GM23338 (cell line): ENCODE data around the gene CCDC174. TPM values are rescaled to one million over a fixed set of nuclear protein-coding genes. Genes with fewer than 3 reads are reported as not detected.

Source experiments
- ATAC-seq: fragments of 200-7000 bp; cut with Tn5 transposase; 3 replicates; pipeline ENCODE4 v1.9.1; 2020
- DNase-seq: peaks from one replicate; pipeline ENCODE4 v3.0.0-alpha.2; 2015; ENCODE audit warnings: low spot score
- H2AFZ ChIP-seq: fragments of 200-600 bp; sonication (generic); 2 replicates; pipeline ENCODE4 v1.8.0; 2016; ENCODE audit warnings: antibody characterized with exemption, mild to moderate bottlenecking, moderate library complexity
- H3F3A ChIP-seq: fragments of 200-600 bp; sonication (generic); replicated peaks from 2 replicates; pipeline ENCODE4 v1.8.0; 2017; ENCODE audit warnings: antibody characterized with exemption, mixed run types, low read depth
- H3K27ac ChIP-seq: fragments of 200-600 bp; sonication (generic); 2 replicates; pipeline ENCODE4 v1.6.1; 2016; ENCODE audit warnings: low read depth
- H3K27me3 ChIP-seq: fragments of 200-600 bp; sonication (generic); 2 replicates; pipeline ENCODE4 v1.8.0; 2016; ENCODE audit warnings: mild to moderate bottlenecking, mixed run types, moderate library complexity; ENCODE audit not compliant: insufficient read depth
- H3K36me3 ChIP-seq: fragments of 200-600 bp; sonication (generic); 2 replicates; pipeline ENCODE4 v1.8.0; 2016; ENCODE audit warnings: mild to moderate bottlenecking; ENCODE audit not compliant: insufficient read depth
- H3K4me1 ChIP-seq: fragments of 200-600 bp; sonication (generic); 2 replicates; pipeline ENCODE4 v1.8.0; 2016; ENCODE audit warnings: mild to moderate bottlenecking, moderate library complexity; ENCODE audit not compliant: insufficient read depth
- H3K4me2 ChIP-seq: fragments of 200-600 bp; sonication (generic); 2 replicates; pipeline ENCODE4 v1.7.1; 2017; ENCODE audit warnings: mixed run types
- H3K4me3 ChIP-seq: fragments of 200-600 bp; sonication (generic); 2 replicates; pipeline ENCODE4 v1.6.1; 2016; ENCODE audit warnings: mixed run types
- H3K79me2 ChIP-seq: fragments of 200-600 bp; sonication (generic); replicated peaks from 2 replicates; pipeline ENCODE4 v1.8.0; 2017; ENCODE audit warnings: mild to moderate bottlenecking; ENCODE audit not compliant: insufficient read depth
- H3K9me2 ChIP-seq: fragments of 200-600 bp; sonication (generic); 2 replicates; pipeline ENCODE4 v1.8.0; 2017; ENCODE audit not compliant: insufficient read depth
- H4K20me1 ChIP-seq: fragments of 200-600 bp; sonication (generic); replicated peaks from 2 replicates; pipeline ENCODE4 v1.8.0; 2017; ENCODE audit warnings: mild to moderate bottlenecking; ENCODE audit not compliant: insufficient read depth
- H3K27ac Mint-ChIP-seq: 2 replicates; pipeline ENCODE4 v1.8.0; 2020; ENCODE audit warnings: inconsistent platforms, mild to moderate bottlenecking, moderate library complexity, mixed read lengths
- H3K27me3 Mint-ChIP-seq: 3 replicates; pipeline ENCODE4 v1.8.0; 2022; ENCODE audit warnings: low read depth, mild to moderate bottlenecking, moderate library complexity, mixed read lengths, inconsistent platforms; ENCODE audit not compliant: insufficient read depth, poor library complexity
- H3K36me3 Mint-ChIP-seq: 3 replicates; pipeline ENCODE4 v1.8.0; 2021; ENCODE audit warnings: low read depth, mild to moderate bottlenecking, inconsistent platforms, moderate library complexity, mixed read lengths
- H3K4me1 Mint-ChIP-seq: 3 replicates; pipeline ENCODE4 v1.8.0; 2020; ENCODE audit warnings: mild to moderate bottlenecking, inconsistent platforms, mixed read lengths
- H3K4me3 Mint-ChIP-seq: 3 replicates; pipeline ENCODE4 v1.8.0; 2021; ENCODE audit warnings: moderate library complexity, mild to moderate bottlenecking, inconsistent platforms, mixed read lengths
- H3K9me3 Mint-ChIP-seq: 3 replicates; pipeline ENCODE4 v1.8.0; 2020; ENCODE audit warnings: moderate library complexity, mild to moderate bottlenecking, inconsistent platforms, mixed read lengths
- CREB1 ChIP-seq: fragments of 250-450 bp; sonication (Bioruptor Pico); IDR thresholded peaks from 2 replicates; pipeline ENCODE4 v1.5.0; 2020; ENCODE audit warnings: low read depth, mild to moderate bottlenecking, moderate library complexity
- CTCF ChIP-seq, 2 experiments: fragments of 200-600 bp in 1 of 2; sonication (generic) in 1 of 2; conservative IDR thresholded peaks; 2 replicates each; pipeline versions ENCODE4 v1.5.1 to v1.6.1; 2016 to 2017; ENCODE audit warnings: antibody characterized with exemption in 2 of 2, low read depth in 2 of 2, mild to moderate bottlenecking in 2 of 2, moderate library complexity in 1 of 2
- EZH2 ChIP-seq: fragments of 200-600 bp; sonication (generic); IDR thresholded peaks from one replicate; pipeline ENCODE4 v1.8.0; 2017; ENCODE audit warnings: antibody characterized with exemption, mild to moderate bottlenecking, low read depth; ENCODE audit not compliant: unreplicated experiment
- EZH2phosphoT487 ChIP-seq: fragments of 200-600 bp; sonication (generic); IDR thresholded peaks from one replicate; pipeline ENCODE4 v1.8.1; 2018; ENCODE audit warnings: antibody characterized with exemption; ENCODE audit not compliant: unreplicated experiment
- JUNB ChIP-seq: IDR thresholded peaks from one replicate; pipeline ENCODE4 v1.6.1; 2016; ENCODE audit warnings: antibody characterized with exemption; ENCODE audit not compliant: unreplicated experiment
- NANOG ChIP-seq: IDR thresholded peaks from 2 replicates; pipeline ENCODE4 v1.6.1; 2016; ENCODE audit warnings: antibody characterized with exemption, borderline replicate concordance
- POLR2AphosphoS5 ChIP-seq: IDR thresholded peaks from 2 replicates; pipeline ENCODE4 v1.6.1; 2016; ENCODE audit warnings: antibody characterized with exemption, low read depth
- STAT1 ChIP-seq: IDR thresholded peaks from one replicate; pipeline ENCODE4 v1.6.1; 2016; ENCODE audit warnings: antibody characterized with exemption; ENCODE audit not compliant: unreplicated experiment
- ZNF114 ChIP-seq: fragments of 250-450 bp; sonication (Bioruptor Pico); IDR thresholded peaks from 2 replicates; pipeline ENCODE4 v1.5.0; 2020; ENCODE audit warnings: mild to moderate bottlenecking, moderate library complexity
- ZNF331 ChIP-seq: fragments of 250-450 bp; sonication (Bioruptor Pico); IDR thresholded peaks from 2 replicates; pipeline ENCODE4 v1.5.0; 2020; ENCODE audit warnings: low read depth, mild to moderate bottlenecking, moderate library complexity
- ZNF462 ChIP-seq: fragments of 250-450 bp; sonication (Bioruptor Pico); IDR thresholded peaks from 2 replicates; pipeline ENCODE4 v1.5.0; 2020; ENCODE audit warnings: mild to moderate bottlenecking, moderate library complexity
- polyA plus RNA-seq: library from polyadenylated mRNA; unstranded; fragments of >200 nt; fragmentation: Nextera tagmentation; extraction: Ambion mirVana; gene quantifications from 2 replicates; pipeline ENCODE4 v1.2.1, GENCODE V29; 2016
- total RNA-seq: library from RNA; depleted of rRNA; stranded (reverse); fragments of >200 nt; shearing (Covaris generic); gene quantifications from 2 replicates; pipeline ENCODE4 v1.2.3, GENCODE V29; 2014
- TF ChIP-seq, protein P1 (sequence below): IDR thresholded peaks from 2 replicates; pipeline ENCODE4 v1.6.1; 2016; ENCODE audit warnings: antibody characterized with exemption

Gene CCDC174
- total and polyA plus RNA-seq, 2 experiments from 2014 or later, result 11.2 to 46.3 TPM

DNA sequence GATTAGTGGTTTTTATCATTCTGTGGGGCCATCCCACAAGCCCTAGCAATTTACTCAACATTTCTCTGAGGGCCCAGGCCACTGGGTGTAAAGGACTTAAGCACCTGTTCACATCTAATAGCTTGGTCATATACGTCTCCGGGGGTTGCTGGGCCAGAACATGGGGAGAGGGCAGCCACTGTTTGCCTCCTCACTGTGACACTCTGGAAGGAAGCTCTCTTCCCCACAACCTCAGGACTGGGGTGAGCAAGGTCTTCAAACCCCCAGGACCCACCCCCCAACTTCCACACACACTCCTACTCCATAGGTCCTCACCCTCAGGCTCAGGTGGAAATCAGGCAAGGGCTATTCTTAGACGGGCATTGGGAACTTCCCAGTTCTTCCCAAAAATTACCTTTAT lies 52.2 kb downstream of the CCDC174 start:
- no peak overlapping the region for H3K4me3 ChIP-seq
- H3K27me3 Mint-ChIP-seq, result peaks cover 2% of the 10 kb centered on the region
- H3K79me2 ChIP-seq, result no peaks in the 10 kb centered on the region
- H3K27me3 ChIP-seq, result no peaks in the 10 kb centered on the region
- H3K4me1 Mint-ChIP-seq, result no peaks in the 10 kb centered on the region
- H3K27ac ChIP-seq, result no peak overlapping the region
- H3K27ac Mint-ChIP-seq, result no peak overlapping the region
- no peaks in the 10 kb centered on the region for H3K9me2 ChIP-seq
- DNase-seq (no peak), ATAC-seq (no peak)
- H3K4me2 ChIP-seq, result no peak overlapping the region
- no peaks in the 10 kb centered on the region for H3F3A ChIP-seq
- no peaks in the 10 kb centered on the region for H3K36me3 ChIP-seq
- H4K20me1 ChIP-seq, result no peaks in the 10 kb centered on the region
- no peak overlapping the region for H3K4me3 Mint-ChIP-seq
- TF ChIP-seq JUNB (no peak), EZH2phosphoT487 (no peak), EZH2 (no peak), ZNF331 (CRISPR knock-in tag) (no peak), POLR2AphosphoS5 (no peak)
- no peaks in the 10 kb centered on the region for H3K4me1 ChIP-seq
- no peaks in the 10 kb centered on the region for H3K9me3 Mint-ChIP-seq
- no peaks in the 10 kb centered on the region for H3K36me3 Mint-ChIP-seq
- no peak overlapping the region for H2AFZ ChIP-seq

DNA sequence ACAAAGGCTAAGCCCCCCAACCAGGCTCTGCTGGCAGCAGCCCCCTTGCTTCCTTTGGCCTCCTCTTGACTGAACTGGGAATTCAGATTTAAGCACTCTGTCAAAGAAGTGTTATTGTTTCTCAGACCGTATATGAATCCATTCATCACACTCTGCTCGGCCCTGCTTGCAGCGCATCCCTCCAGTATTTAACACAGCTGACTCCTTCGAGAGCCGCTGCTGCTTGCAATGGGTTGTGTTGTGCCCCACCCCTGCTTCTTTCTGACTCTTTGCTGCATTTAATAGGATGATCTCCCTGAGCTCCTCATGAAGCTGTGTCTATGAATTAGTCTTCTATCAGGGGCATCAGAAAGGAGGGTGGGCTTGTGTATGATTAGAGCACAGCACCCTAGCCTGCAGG lies 54.5 kb downstream of the CCDC174 start:
- DNase-seq (no peak), ATAC-seq (no peak)
- H3K27ac ChIP-seq, result no peak overlapping the region
- Mint-ChIP-seq H3K4me3 (no peak overlapping the region), H3K27me3 (peaks cover 2% of the 10 kb centered on the region), H3K36me3 (no peaks in the 10 kb centered on the region), H3K9me3 (no peaks in the 10 kb centered on the region), H3K4me1 (no peaks in the 10 kb centered on the region), H3K27ac (no peak overlapping the region)
- H4K20me1 ChIP-seq, result no peaks in the 10 kb centered on the region
- H3K27me3 ChIP-seq, result no peaks in the 10 kb centered on the region
- no peak overlapping the region for H3K4me2 ChIP-seq
- no peaks in the 10 kb centered on the region for H3F3A ChIP-seq
- H2AFZ ChIP-seq, result no peak overlapping the region
- no peak overlapping the region for H3K4me3 ChIP-seq
- H3K4me1 ChIP-seq, result no peaks in the 10 kb centered on the region
- H3K9me2 ChIP-seq, result no peaks in the 10 kb centered on the region
- no peaks in the 10 kb centered on the region for H3K79me2 ChIP-seq
- no peaks in the 10 kb centered on the region for H3K36me3 ChIP-seq
- TF ChIP-seq STAT1 (no peak), ZNF462 (CRISPR knock-in tag) (no peak), CREB1 (no peak), EZH2 (no peak), JUNB (no peak), EZH2phosphoT487 (no peak), CTCF (conservative IDR thresholded peaks at IDR 0.05; ENCODE audit: low read depth in 2 of 2) (no peak), ZNF114 (CRISPR knock-in tag) (no peak), ZNF331 (CRISPR knock-in tag) (no peak), NANOG (no peak)
- TF ChIP-seq, protein P1, sequence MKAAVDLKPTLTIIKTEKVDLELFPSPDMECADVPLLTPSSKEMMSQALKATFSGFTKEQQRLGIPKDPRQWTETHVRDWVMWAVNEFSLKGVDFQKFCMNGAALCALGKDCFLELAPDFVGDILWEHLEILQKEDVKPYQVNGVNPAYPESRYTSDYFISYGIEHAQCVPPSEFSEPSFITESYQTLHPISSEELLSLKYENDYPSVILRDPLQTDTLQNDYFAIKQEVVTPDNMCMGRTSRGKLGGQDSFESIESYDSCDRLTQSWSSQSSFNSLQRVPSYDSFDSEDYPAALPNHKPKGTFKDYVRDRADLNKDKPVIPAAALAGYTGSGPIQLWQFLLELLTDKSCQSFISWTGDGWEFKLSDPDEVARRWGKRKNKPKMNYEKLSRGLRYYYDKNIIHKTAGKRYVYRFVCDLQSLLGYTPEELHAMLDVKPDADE, result no peak
